Measurements from ENCODE around the gene AP3S1. TPM values are rescaled to one million over a fixed set of nuclear protein-coding genes. Genes with fewer than 3 reads are reported as not detected.
A peak's percentile ranks its signal among the peaks of the same experiment; 100 is the strongest.

AP3S1 gene
- total and polyA plus RNA-seq, 3 donors from 2014 or later = 103 to 136 (median 105) TPM

- H3K36me3 ChIP-seq (ENCODE audit: low read depth, missing control alignments) = no peaks in the 10 kb centered on the region
- peaks cover 11% of the 10 kb centered on the region for H3K4me1 ChIP-seq
- WGBS, 2 donors = 78 to 79% methylated on average over 3 of the region's 3 CpGs
- TF ChIP-seq CTCF (IDR thresholded peaks at IDR 0.05) = no peak
- TF ChIP-seq POLR2A (IDR thresholded peaks at IDR 0.05) = no peak
- no peaks in the 10 kb centered on the region for H3K27me3 ChIP-seq
- DNase-seq = no peak
- intact Hi-C loops (cut with DNase I; ENCODE audit: low total_unique reads) = no loop called here
- no peak overlapping the region for H3K27ac ChIP-seq
- no peak overlapping the region for H3K4me3 ChIP-seq
- no peaks in the 10 kb centered on the region for H3K9me3 ChIP-seq
Observed at GRCh38 chr5:115849258-115849798, 7.6 kb downstream of the AP3S1 start.

GRCh38 chr5:115850744-115851416, 9.1 kb downstream of the AP3S1 start:
- Histone ChIP-seq H3K27ac (peak overlapping the region; percentile 43 to 53), H3K9me3 (no peaks in the 10 kb centered on the region), H3K27me3 (no peaks in the 10 kb centered on the region), H3K36me3 (ENCODE audit: low read depth, missing control alignments) (no peaks in the 10 kb centered on the region), H3K4me3 (no peak overlapping the region), H3K4me1 (peaks cover 8% of the 10 kb centered on the region)
- DNase-seq = no peak
- intact Hi-C loops (cut with DNase I; ENCODE audit: low total_unique reads) = no loop called here
- TF ChIP-seq CTCF (IDR thresholded peaks at IDR 0.05) = no peak
- TF ChIP-seq POLR2A (IDR thresholded peaks at IDR 0.05) = no peak
- WGBS, 2 donors = 46 to 53% methylated on average over 4 of the region's 4 CpGs

- no peak for DNase-seq
- no peak overlapping the region for H3K4me3 ChIP-seq
- no peak overlapping the region for H3K27ac ChIP-seq
- 81 to 84% methylated on average over 3 of the region's 3 CpGs for WGBS, 2 donors
- no peaks in the 10 kb centered on the region for H3K36me3 ChIP-seq (ENCODE audit: low read depth, missing control alignments)
- intact Hi-C loops (cut with DNase I; ENCODE audit: low total_unique reads) = no loop called here
- no peak for TF ChIP-seq CTCF (IDR thresholded peaks at IDR 0.05)
- TF ChIP-seq POLR2A (IDR thresholded peaks at IDR 0.05) = no peak
- no peaks in the 10 kb centered on the region for H3K9me3 ChIP-seq
- peaks cover 22% of the 10 kb centered on the region for H3K4me1 ChIP-seq
- H3K27me3 ChIP-seq = no peaks in the 10 kb centered on the region
Observed at GRCh38 chr5:115854139-115854538, 12.4 kb downstream of the AP3S1 start.

GRCh38 chr5:115855959-115856358, 14.2 kb downstream of the AP3S1 start:
- no peak overlapping the region for H3K27ac ChIP-seq
- no peaks in the 10 kb centered on the region for H3K36me3 ChIP-seq (ENCODE audit: low read depth, missing control alignments)
- no peaks in the 10 kb centered on the region for H3K27me3 ChIP-seq
- intact Hi-C loops (cut with DNase I; ENCODE audit: low total_unique reads) = no loop called here
- H3K4me1 ChIP-seq = peaks cover 15% of the 10 kb centered on the region
- WGBS, 2 donors = 73 to 81% methylated on average over 1 of the region's 1 CpG
- TF ChIP-seq POLR2A (IDR thresholded peaks at IDR 0.05) = no peak
- TF ChIP-seq CTCF (IDR thresholded peaks at IDR 0.05) = no peak
- no peaks in the 10 kb centered on the region for H3K9me3 ChIP-seq
- DNase-seq = no peak
- H3K4me3 ChIP-seq = no peak overlapping the region

GRCh38 chr5:115857057-115857479, 15.3 kb downstream of the AP3S1 start:
- TF ChIP-seq CTCF (IDR thresholded peaks at IDR 0.05) (no peak), POLR2A (IDR thresholded peaks at IDR 0.05) (no peak)
- H3K36me3 ChIP-seq (ENCODE audit: low read depth, missing control alignments) = no peaks in the 10 kb centered on the region
- no peaks in the 10 kb centered on the region for H3K9me3 ChIP-seq
- no peak for DNase-seq
- peak overlapping the region in 1 of 2 donors; percentile 38 for H3K27ac ChIP-seq
- intact Hi-C loops (cut with DNase I; ENCODE audit: low total_unique reads) = no loop called here
- H3K4me1 ChIP-seq = peaks cover 14% of the 10 kb centered on the region
- H3K4me3 ChIP-seq = no peak overlapping the region
- WGBS, 2 donors = 43 to 77% methylated on average over 1 of the region's 1 CpG
- no peaks in the 10 kb centered on the region for H3K27me3 ChIP-seq
